ENCODE results near the gene NVL.
"Not testable (repeated sequence)": the region's sequence is repeated elsewhere in the genome, so short reads cannot be mapped to it uniquely, and the experiment has no call there.

NVL gene

GRCh38 chr1:224340453-224341384, 10.7 kb upstream of the NVL start:
- in situ Hi-C loops (cut with HindIII; ENCODE audit: low pct_ligation_motif_present, low pct_unique_long_range_greater_than_20kb, low sequenced_read_pairs); DNase-seq: not testable (repeated sequence)

GRCh38 chr1:224339442-224340033, 9.6 kb upstream of the NVL start:
- in situ Hi-C loops (cut with HindIII; ENCODE audit: low pct_ligation_motif_present, low pct_unique_long_range_greater_than_20kb, low sequenced_read_pairs): no loop called here
- no peak for DNase-seq

- no peak for DNase-seq
- in situ Hi-C loops (cut with HindIII; ENCODE audit: low pct_ligation_motif_present, low pct_unique_long_range_greater_than_20kb, low sequenced_read_pairs): no loop called here
These were observed 8.3 kb upstream of the NVL start for GRCh38 chr1:224338150-224338838.

GRCh38 chr1:224333939-224334786, 4.2 kb upstream of the NVL start:
- DNase-seq: no peak
- in situ Hi-C loops (cut with HindIII; ENCODE audit: low pct_ligation_motif_present, low pct_unique_long_range_greater_than_20kb, low sequenced_read_pairs): no loop called here

GRCh38 chr1:224333309-224333926, 3.4 kb upstream of the NVL start:
- in situ Hi-C loops (cut with HindIII; ENCODE audit: low pct_ligation_motif_present, low pct_unique_long_range_greater_than_20kb, low sequenced_read_pairs): no loop called here
- peak; percentile 78 for DNase-seq

- in situ Hi-C loops (cut with HindIII; ENCODE audit: low pct_ligation_motif_present, low pct_unique_long_range_greater_than_20kb, low sequenced_read_pairs): no loop called here
- DNase-seq: no peak
These were observed 1.9 kb upstream of the NVL start for GRCh38 chr1:224331824-224332223.

GRCh38 chr1:224331326-224331725, 1.4 kb upstream of the NVL start:
- no peak for DNase-seq
- in situ Hi-C loops (cut with HindIII; ENCODE audit: low pct_ligation_motif_present, low pct_unique_long_range_greater_than_20kb, low sequenced_read_pairs): no loop called here

GRCh38 chr1:224329484-224329841, 509 bp downstream of the NVL start:
- no peak for DNase-seq
- in situ Hi-C loops (cut with HindIII; ENCODE audit: low pct_ligation_motif_present, low pct_unique_long_range_greater_than_20kb, low sequenced_read_pairs): no loop called here

GRCh38 chr1:224328644-224329043, 1.3 kb downstream of the NVL start:
- in situ Hi-C loops (cut with HindIII; ENCODE audit: low pct_ligation_motif_present, low pct_unique_long_range_greater_than_20kb, low sequenced_read_pairs): no loop called here
- no peak for DNase-seq

- DNase-seq: no peak
These were observed 4.0 kb downstream of the NVL start for GRCh38 chr1:224325959-224326358.

GRCh38 chr1:224321706-224322105, 8.3 kb downstream of the NVL start:
- in situ Hi-C loops (cut with HindIII; ENCODE audit: low pct_ligation_motif_present, low pct_unique_long_range_greater_than_20kb, low sequenced_read_pairs): no loop called here
- DNase-seq: no peak

More at GRCh38 chr1:224325959-224326358, 4.0 kb downstream of the NVL start:
- in situ Hi-C loops (cut with HindIII; ENCODE audit: low pct_ligation_motif_present, low pct_unique_long_range_greater_than_20kb, low sequenced_read_pairs): no loop called here

GRCh38 chr1:224317383-224318045, 12.5 kb downstream of the NVL start:
- DNase-seq: no peak
- in situ Hi-C loops (cut with HindIII; ENCODE audit: low pct_ligation_motif_present, low pct_unique_long_range_greater_than_20kb, low sequenced_read_pairs): no loop called here

- DNase-seq: no peak
- in situ Hi-C loops (cut with HindIII; ENCODE audit: low pct_ligation_motif_present, low pct_unique_long_range_greater_than_20kb, low sequenced_read_pairs): no loop called here
These were observed 17.9 kb downstream of the NVL start for GRCh38 chr1:224312025-224312424.

- in situ Hi-C loops (cut with HindIII; ENCODE audit: low pct_ligation_motif_present, low pct_unique_long_range_greater_than_20kb, low sequenced_read_pairs); DNase-seq: not testable (repeated sequence)
These were observed 18.5 kb downstream of the NVL start for GRCh38 chr1:224311503-224311902.

GRCh38 chr1:224308064-224308463, 21.9 kb downstream of the NVL start:
- in situ Hi-C loops (cut with HindIII; ENCODE audit: low pct_ligation_motif_present, low pct_unique_long_range_greater_than_20kb, low sequenced_read_pairs): no loop called here
- no peak for DNase-seq

- in situ Hi-C loops (cut with HindIII; ENCODE audit: low pct_ligation_motif_present, low pct_unique_long_range_greater_than_20kb, low sequenced_read_pairs): no loop called here
- DNase-seq: no peak
These were observed 25.2 kb downstream of the NVL start for GRCh38 chr1:224304767-224305166.

- no peak for DNase-seq
- in situ Hi-C loops (cut with HindIII; ENCODE audit: low pct_ligation_motif_present, low pct_unique_long_range_greater_than_20kb, low sequenced_read_pairs): no loop called here
These were observed 27.0 kb downstream of the NVL start for GRCh38 chr1:224302947-224303346.

- in situ Hi-C loops (cut with HindIII; ENCODE audit: low pct_ligation_motif_present, low pct_unique_long_range_greater_than_20kb, low sequenced_read_pairs): no loop called here
- DNase-seq: no peak
These were observed 28.6 kb downstream of the NVL start for GRCh38 chr1:224301391-224301790.

All from ACHN (cell line).